GM12878 (cell line): Measurements from ENCODE around the gene ADPRM. TPM values are rescaled to one million over a fixed set of nuclear protein-coding genes. Genes with fewer than 3 reads are reported as not detected.

Experiments used
- ATAC-seq: fragments of 200-7000 bp; cut with Tn5 transposase; 3 replicates; pipeline ENCODE4 v1.9.1; 2020; ENCODE audit warnings: mild to moderate bottlenecking, moderate library complexity
- BruUV-seq: library from RNA; stranded (reverse); fragments of 400-500 nt; replicated peaks from 2 replicates; lab custom pipeline; 2021; lab: Mats Ljungman, UMichigan
- CTCF ChIA-PET: fragments of 300-600 bp; sonication (Branson Sonifier 250); formaldehyde crosslinking; extraction: SDS; loops from one replicate; lab custom pipeline; 2021; ENCODE audit warnings: inconsistent platforms; lab: Yijun Ruan, JAX
- POLR2A ChIA-PET: fragments of 350-600 bp; formaldehyde crosslinking; extraction: SDS; loops from one replicate; lab custom pipeline; 2021; ENCODE audit warnings: inconsistent platforms; lab: Charles Lee
- RAD21 ChIA-PET: fragments of 300-600 bp; sonication (Branson Sonifier 250); formaldehyde crosslinking; loops from one replicate; lab custom pipeline; 2023; ENCODE audit warnings: antibody characterized with exemption; ENCODE audit not compliant: unreplicated experiment; lab: Charles Lee
- SMC1A ChIA-PET: fragments of 300-600 bp; sonication (Branson Sonifier 250); formaldehyde crosslinking; loops from one replicate; lab custom pipeline; 2023; ENCODE audit not compliant: unreplicated experiment, uncharacterized antibody; lab: Charles Lee
- DNase-seq: peaks from one replicate; pipeline ENCODE4 v3.0.0-alpha.2; 2011; ENCODE audit warnings: low read depth, low spot score
- FAIRE-seq: peaks from 3 replicates; lab custom pipeline; 2011; peaks lifted over from hg19 to GRCh38; lab: Jason Lieb, UNC
- H2AFZ ChIP-seq: 2 replicates; pipeline ENCODE4 v1.6.0; 2011; ENCODE audit warnings: low read depth, low read length, control low read depth; ENCODE audit not compliant: control insufficient read depth
- H3K27ac ChIP-seq: 2 replicates; pipeline ENCODE4 v1.5.1; 2011; ENCODE audit warnings: control low read depth; ENCODE audit not compliant: control insufficient read depth, insufficient read depth
- H3K27me3 ChIP-seq, 2 experiments: replicated peaks in 1 of 2; 2 replicates each; pipeline versions ENCODE4 v1.6.0 to v1.6.1; 2011; ENCODE audit warnings: low read length in 1 of 2; ENCODE audit not compliant: control insufficient read depth in 2 of 2, insufficient read depth in 2 of 2
- H3K36me3 ChIP-seq, 2 experiments: 2 replicates each; pipeline ENCODE4 v1.5.1; 2011; ENCODE audit warnings: low read length in 1 of 2; ENCODE audit not compliant: control insufficient read depth in 2 of 2, insufficient read depth in 2 of 2
- H3K4me1 ChIP-seq: 2 replicates; pipeline ENCODE4 v1.6.1; 2011; ENCODE audit warnings: mild to moderate bottlenecking, low read length, moderate library complexity, mixed read lengths; ENCODE audit not compliant: control insufficient read depth, insufficient read depth
- H3K4me2 ChIP-seq: 2 replicates; pipeline ENCODE4 v1.6.0; 2011; ENCODE audit warnings: control low read depth; ENCODE audit not compliant: control insufficient read depth, insufficient read depth
- H3K4me3 ChIP-seq: fragments of 200-600 bp; sonication (generic); 2 replicates; pipeline ENCODE4 v1.5.1; 2016
- H3K79me2 ChIP-seq: 2 replicates; pipeline ENCODE4 v1.6.0; 2011; ENCODE audit warnings: low read length; ENCODE audit not compliant: control insufficient read depth, insufficient read depth
- H3K9ac ChIP-seq: 2 replicates; pipeline ENCODE4 v1.8.0; 2011; ENCODE audit warnings: low read length, control low read depth, mixed read lengths; ENCODE audit not compliant: control insufficient read depth, insufficient read depth
- H3K9me3 ChIP-seq: replicated peaks from 3 replicates; pipeline ENCODE4 v1.5.1; 2011; ENCODE audit warnings: mild to moderate bottlenecking, low read length; ENCODE audit not compliant: control insufficient read depth, insufficient read depth
- H4K20me1 ChIP-seq: 2 replicates; pipeline ENCODE4 v1.6.0; 2011; ENCODE audit not compliant: control insufficient read depth, insufficient read depth
- EGR1 ChIP-seq, 2 experiments: IDR thresholded peaks; 1 replicate in 1 of 2; 2 replicates in 1 of 2; pipeline ENCODE4 v1.6.1; 2011 to 2012; ENCODE audit warnings: low read depth in 2 of 2, low read length in 2 of 2, borderline replicate concordance in 1 of 2, mild to moderate bottlenecking in 1 of 2, moderate library complexity in 1 of 2
- LARP7 ChIP-seq: fragments of 450-650 bp; IDR thresholded peaks from 2 replicates; pipeline ENCODE4 v1.6.1; 2017; ENCODE audit warnings: mild to moderate bottlenecking
- MEF2B ChIP-seq: fragments of 450-650 bp; IDR thresholded peaks from 2 replicates; pipeline ENCODE4 v1.6.1; 2018; ENCODE audit warnings: mild to moderate bottlenecking, moderate library complexity; ENCODE audit not compliant: partially characterized antibody, poor library complexity, severe bottlenecking
- MYB ChIP-seq: fragments of 150-350 bp; IDR thresholded peaks from 2 replicates; pipeline ENCODE4 v1.6.1; 2014; ENCODE audit warnings: mild to moderate bottlenecking, low read depth, low read length, borderline replicate concordance
- PML ChIP-seq: IDR thresholded peaks from 2 replicates; pipeline ENCODE4 v1.6.1; 2012; ENCODE audit warnings: low read length, inconsistent platforms
- POLR2AphosphoS5 ChIP-seq: IDR thresholded peaks from 2 replicates; pipeline ENCODE4 v1.6.1; 2011; ENCODE audit warnings: mild to moderate bottlenecking, low read length, inconsistent platforms
- RUNX3 ChIP-seq: IDR thresholded peaks from 2 replicates; pipeline ENCODE4 v1.6.1; 2012; ENCODE audit warnings: low read length, inconsistent platforms
- SMARCA5 ChIP-seq: fragments of 450-650 bp; IDR thresholded peaks from 2 replicates; pipeline ENCODE4 v1.6.1; 2017; ENCODE audit warnings: mild to moderate bottlenecking
- STAT1 ChIP-seq: fragments of 450-650 bp; conservative IDR thresholded peaks from 2 replicates; pipeline ENCODE4 v1.6.1; 2014; ENCODE audit warnings: antibody characterized with exemption, mild to moderate bottlenecking
- TBL1XR1 ChIP-seq: IDR thresholded peaks from 2 replicates; pipeline ENCODE4 v1.6.1; 2012; ENCODE audit warnings: low read depth, low read length, improper control_type of control experiment
- WGBS: methylation state at CpG from one replicate; pipeline ENCODE4 v1.1.6; 2016; ENCODE audit warnings: low lambda C conversion rate; ENCODE audit not compliant: insufficient replicate concordance, insufficient coverage; ENCODE audit errors: missing lambda C conversion rate; 5-methylcytosine and 5-hydroxymethylcytosine counted together
- in situ Hi-C: fragments of 300-500 bp; cut with MboI; formaldehyde crosslinking; loops from 9 replicates; pipeline ENCODE4 v1.14.3; 2018; ENCODE audit warnings: mixed read lengths
- intact Hi-C: fragments of 100-400 bp; cut with micrococcal nuclease; formaldehyde crosslinking; loops from one replicate; pipeline ENCODE4 v1.14.2; 2022; ENCODE audit not compliant: unreplicated experiment
- polyA plus RNA-seq, 11 experiments: library from polyadenylated mRNA; depleted of rRNA in 4 of 11; unstranded in 6 of 11; stranded (reverse) in 5 of 11; fragments of >200 nt; fragmentation: Nextera tagmentation in 4 of 11; fragmentation: Illumina TruSeq in 1 of 11; extraction: Ambion mirVana in 4 of 11; extraction: Trizol in 1 of 11; gene quantifications; 1 replicate in 1 of 11; 2 replicates in 10 of 11; pipeline versions ENCODE4 v1.2.1 to v1.2.3, GENCODE V29; 2011 to 2016; ENCODE audit warnings: inconsistent platforms in 2 of 11, missing spikeins in 2 of 11, low read depth in 1 of 11
- total RNA-seq, 4 experiments: library from RNA; depleted of rRNA in 3 of 4; stranded (reverse); fragments of >200 nt in 3 of 4; fragmentation: Illumina TruSeq in 1 of 4; extraction: Trizol in 1 of 4; gene quantifications; 2 replicates each; pipeline versions ENCODE4 v1.2.1 to v1.2.3, GENCODE V29; 2013 to 2021
- TF ChIP-seq, protein P1 (sequence below): fragments of 450-650 bp; IDR thresholded peaks from 2 replicates; pipeline ENCODE4 v1.6.1; 2016; ENCODE audit warnings: mild to moderate bottlenecking, moderate library complexity, borderline replicate concordance
- TF ChIP-seq, protein P2 (sequence below): IDR thresholded peaks from 2 replicates; pipeline ENCODE4 v1.6.1; 2012; ENCODE audit warnings: low read depth, low read length, improper control_type of control experiment

The ADPRM gene
- total and polyA plus RNA-seq, 10 of the 15 experiments (the other 5 are each of a cell fraction or from before 2014, with no cell fraction given) = 7.1 to 18.4 (median 8.8) TPM

DNA sequence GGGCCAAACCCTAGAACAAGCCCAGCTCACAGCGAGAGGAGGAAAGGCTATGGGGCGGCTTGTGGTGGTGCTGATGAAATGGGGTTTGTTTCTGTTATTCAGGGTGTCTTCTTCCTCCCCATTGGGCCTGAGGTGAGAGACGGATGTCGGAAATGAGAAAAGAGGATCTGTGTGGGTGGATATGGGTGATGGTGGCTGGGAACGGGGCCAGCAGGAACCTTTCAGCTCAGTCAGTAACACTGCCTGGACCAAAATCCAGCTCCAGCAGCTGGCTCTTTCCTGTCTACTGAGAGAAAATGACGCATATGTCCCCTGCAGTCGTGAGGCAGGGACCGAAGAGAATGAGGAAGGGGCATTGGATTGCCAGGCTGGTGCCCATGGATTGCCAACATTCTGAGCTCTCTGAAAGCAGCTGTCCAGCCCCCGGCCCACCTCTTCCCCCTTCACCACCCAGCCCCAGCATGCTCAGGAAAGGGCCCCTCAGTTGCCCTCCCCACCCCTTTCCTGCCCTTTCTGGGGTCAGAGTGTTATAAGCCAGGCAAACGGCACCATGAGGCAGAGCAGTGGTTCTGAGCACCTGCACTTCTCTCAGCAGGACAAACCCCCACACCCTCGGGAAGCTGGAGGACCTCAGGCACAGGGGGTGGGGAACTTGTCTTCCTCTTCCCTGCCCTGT, 44.3 kb upstream of the ADPRM start:
- no peaks in the 10 kb centered on the region for H3K79me2 ChIP-seq
- no peak overlapping the region for H3K4me3 ChIP-seq
- in situ Hi-C loops = no loop called here
- intact Hi-C loops = no loop called here
- peak in 1 of 2 experiments; percentile 60; a peak in 2 of 3 replicates for TF ChIP-seq EGR1 (IDR thresholded peaks at IDR 0.05; ENCODE audit: borderline replicate concordance in 1 of 2, low read depth in 2 of 2, low read length in 2 of 2)
- no peak for TF ChIP-seq POLR2AphosphoS5
- peak; percentile 11; the same call in 1 of the 2 replicates for TF ChIP-seq RUNX3
- no peak overlapping the region for H2AFZ ChIP-seq
- H3K9ac ChIP-seq = no peak overlapping the region
- H3K36me3 ChIP-seq = no peaks in the 10 kb centered on the region
- ChIA-PET SMC1A (interaction anchor here (0.5 kb wide), 1 partner anchor 192 kb away, joined by 3 read pairs; no protein-coding TSS in a partner anchor), RAD21 (no interaction called here), POLR2A (no interaction called here), CTCF (interaction anchor here (1.9 kb wide), 1 partner anchor 30 kb away, joined by 5 read pairs; no protein-coding TSS in a partner anchor)
- no peaks in the 10 kb centered on the region for H3K9me3 ChIP-seq
- H3K27me3 ChIP-seq = no peaks in the 10 kb centered on the region; a peak in 1 of 4 replicates
- H3K4me1 ChIP-seq = no peaks in the 10 kb centered on the region
- no peak for DNase-seq
- no peak overlapping the region for H3K27ac ChIP-seq
- H4K20me1 ChIP-seq = no peaks in the 10 kb centered on the region
- WGBS = 27% methylated on average over 10 of the region's 11 CpGs
- BruUV-seq = no TSS peak
- H3K4me2 ChIP-seq = no peak overlapping the region
- ATAC-seq = peak; percentile 56
- no peak for FAIRE-seq

DNA sequence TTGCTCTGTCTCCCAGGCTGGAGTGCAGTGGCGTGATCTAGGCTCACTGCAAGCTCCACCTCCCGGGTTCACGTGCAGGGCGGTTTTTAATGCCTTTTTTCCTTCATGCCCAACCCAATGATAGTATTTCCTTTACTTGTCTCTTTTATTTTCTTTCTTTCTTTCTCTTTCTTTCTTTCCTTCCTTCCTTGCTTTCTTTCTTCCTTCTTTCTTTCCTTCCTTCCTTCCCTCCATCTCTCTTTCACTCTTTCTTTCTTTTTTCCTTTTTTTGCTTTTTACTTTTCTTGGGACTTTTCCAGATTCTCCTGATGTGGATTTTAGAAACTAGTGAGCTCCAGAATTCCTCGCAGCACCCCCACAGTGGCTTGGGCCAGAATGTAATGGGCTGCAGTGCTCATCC, 43.4 kb upstream of the ADPRM start:
- FAIRE-seq = no peak
- RAD21 ChIA-PET = no interaction called here
- TF ChIP-seq, protein P1, sequence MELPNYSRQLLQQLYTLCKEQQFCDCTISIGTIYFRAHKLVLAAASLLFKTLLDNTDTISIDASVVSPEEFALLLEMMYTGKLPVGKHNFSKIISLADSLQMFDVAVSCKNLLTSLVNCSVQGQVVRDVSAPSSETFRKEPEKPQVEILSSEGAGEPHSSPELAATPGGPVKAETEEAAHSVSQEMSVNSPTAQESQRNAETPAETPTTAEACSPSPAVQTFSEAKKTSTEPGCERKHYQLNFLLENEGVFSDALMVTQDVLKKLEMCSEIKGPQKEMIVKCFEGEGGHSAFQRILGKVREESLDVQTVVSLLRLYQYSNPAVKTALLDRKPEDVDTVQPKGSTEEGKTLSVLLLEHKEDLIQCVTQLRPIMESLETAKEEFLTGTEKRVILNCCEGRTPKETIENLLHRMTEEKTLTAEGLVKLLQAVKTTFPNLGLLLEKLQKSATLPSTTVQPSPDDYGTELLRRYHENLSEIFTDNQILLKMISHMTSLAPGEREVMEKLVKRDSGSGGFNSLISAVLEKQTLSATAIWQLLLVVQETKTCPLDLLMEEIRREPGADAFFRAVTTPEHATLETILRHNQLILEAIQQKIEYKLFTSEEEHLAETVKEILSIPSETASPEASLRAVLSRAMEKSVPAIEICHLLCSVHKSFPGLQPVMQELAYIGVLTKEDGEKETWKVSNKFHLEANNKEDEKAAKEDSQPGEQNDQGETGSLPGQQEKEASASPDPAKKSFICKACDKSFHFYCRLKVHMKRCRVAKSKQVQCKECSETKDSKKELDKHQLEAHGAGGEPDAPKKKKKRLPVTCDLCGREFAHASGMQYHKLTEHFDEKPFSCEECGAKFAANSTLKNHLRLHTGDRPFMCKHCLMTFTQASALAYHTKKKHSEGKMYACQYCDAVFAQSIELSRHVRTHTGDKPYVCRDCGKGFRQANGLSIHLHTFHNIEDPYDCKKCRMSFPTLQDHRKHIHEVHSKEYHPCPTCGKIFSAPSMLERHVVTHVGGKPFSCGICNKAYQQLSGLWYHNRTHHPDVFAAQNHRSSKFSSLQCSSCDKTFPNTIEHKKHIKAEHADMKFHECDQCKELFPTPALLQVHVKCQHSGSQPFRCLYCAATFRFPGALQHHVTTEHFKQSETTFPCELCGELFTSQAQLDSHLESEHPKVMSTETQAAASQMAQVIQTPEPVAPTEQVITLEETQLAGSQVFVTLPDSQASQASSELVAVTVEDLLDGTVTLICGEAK = no peak
- TF ChIP-seq MYB (no peak), TBL1XR1 (no peak), PML (no peak), SMARCA5 (no peak), STAT1 (no peak), MEF2B (no peak), LARP7 (no peak)
- TF ChIP-seq, protein P2, sequence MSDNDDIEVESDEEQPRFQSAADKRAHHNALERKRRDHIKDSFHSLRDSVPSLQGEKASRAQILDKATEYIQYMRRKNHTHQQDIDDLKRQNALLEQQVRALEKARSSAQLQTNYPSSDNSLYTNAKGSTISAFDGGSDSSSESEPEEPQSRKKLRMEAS = no peak

More for the DNA sequence above, 43.4 kb upstream of the ADPRM start:
- H2AFZ ChIP-seq = no peak overlapping the region
- POLR2A ChIA-PET = no interaction called here
- H3K27me3 ChIP-seq = no peaks in the 10 kb centered on the region; a peak in 1 of 4 replicates
- no peak overlapping the region for H3K27ac ChIP-seq
- H3K4me2 ChIP-seq = no peak overlapping the region
- no peaks in the 10 kb centered on the region for H3K79me2 ChIP-seq
- H3K9me3 ChIP-seq = no peaks in the 10 kb centered on the region
- intact Hi-C loops = no loop called here
- H4K20me1 ChIP-seq = no peaks in the 10 kb centered on the region
- BruUV-seq = no TSS peak
- no peak for ATAC-seq
- SMC1A ChIA-PET = no interaction called here
- H3K9ac ChIP-seq = no peak overlapping the region
- no peak for DNase-seq
- no peaks in the 10 kb centered on the region for H3K36me3 ChIP-seq
- H3K4me1 ChIP-seq = no peaks in the 10 kb centered on the region
- WGBS = 93% methylated on average over 5 of the region's 5 CpGs
- CTCF ChIA-PET = interaction anchor here (0.7 to 1.9 kb wide), 3 partner anchors 11 to 29 kb away, joined by 4 to 5 read pairs (median 4); no protein-coding TSS in a partner anchor
- no peak overlapping the region for H3K4me3 ChIP-seq
- in situ Hi-C loops = no loop called here
